C1 segment of cervical spinal cord (tissue), 14 donors: Measurements from ENCODE around the gene RNF10.
"Not testable (repeated sequence)": the region's sequence is repeated elsewhere in the genome, so short reads cannot be mapped to it uniquely, and the experiment has no call there.

ENCODE experiments used
- DNase-seq, 14 donors: peaks; one replicate each; lab custom pipeline; 2025; lab: John Stamatoyannopoulos, UW

RNF10 gene

GRCh38 chr12:120534203-120534702, at the start of gene RNF10:
Gene RNF10 (plus strand): TSS chr12:120534356. CDS start chr12:120534812, 456 bp downstream.
- DNase-seq, result peak; percentile 7 to 82 (median 70)

DNA sequence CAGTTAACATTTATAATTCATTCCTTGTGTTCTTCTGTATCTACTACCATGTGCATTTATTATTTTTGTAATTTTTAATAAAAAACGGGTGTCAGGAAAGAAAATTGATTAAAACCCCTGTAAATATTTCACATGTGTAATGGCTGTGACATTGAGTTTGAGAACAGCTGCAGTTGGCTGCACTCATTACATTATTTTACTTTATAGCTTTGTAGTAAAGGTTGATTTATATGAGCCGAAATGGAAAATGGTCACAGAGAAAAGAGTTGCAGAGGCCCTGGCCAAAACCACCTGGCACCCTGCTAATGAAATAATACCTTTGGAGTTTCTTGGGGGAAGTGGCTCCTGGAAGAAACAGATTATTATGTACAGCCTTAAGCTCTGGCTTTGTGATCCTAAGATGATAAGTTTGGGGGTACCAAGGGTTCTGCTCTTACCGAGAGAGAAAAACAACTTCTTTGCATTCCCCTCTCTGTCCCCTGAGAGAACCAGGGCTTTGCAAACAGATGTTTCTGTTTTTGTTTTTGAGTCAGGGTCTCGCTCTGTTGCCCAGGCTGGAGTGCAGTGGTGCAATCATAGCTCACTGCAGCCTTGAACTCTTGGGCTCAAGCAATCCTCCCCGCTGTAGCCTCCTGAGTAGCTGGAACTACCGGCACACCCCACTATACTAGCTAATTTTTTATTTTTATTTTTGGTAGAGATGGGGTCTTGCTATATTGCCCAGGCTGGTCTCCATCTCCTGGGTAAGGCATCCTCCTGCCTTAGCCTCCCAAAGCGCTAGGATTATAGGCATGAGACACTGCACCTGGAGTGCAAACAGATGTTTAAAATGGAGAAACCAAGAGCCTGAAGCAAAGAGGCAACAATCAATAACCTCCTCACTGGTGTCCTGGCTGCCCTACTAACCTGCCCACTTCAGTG, 47.9 kb upstream of the RNF10 start:
- DNase-seq, result no peak

DNA sequence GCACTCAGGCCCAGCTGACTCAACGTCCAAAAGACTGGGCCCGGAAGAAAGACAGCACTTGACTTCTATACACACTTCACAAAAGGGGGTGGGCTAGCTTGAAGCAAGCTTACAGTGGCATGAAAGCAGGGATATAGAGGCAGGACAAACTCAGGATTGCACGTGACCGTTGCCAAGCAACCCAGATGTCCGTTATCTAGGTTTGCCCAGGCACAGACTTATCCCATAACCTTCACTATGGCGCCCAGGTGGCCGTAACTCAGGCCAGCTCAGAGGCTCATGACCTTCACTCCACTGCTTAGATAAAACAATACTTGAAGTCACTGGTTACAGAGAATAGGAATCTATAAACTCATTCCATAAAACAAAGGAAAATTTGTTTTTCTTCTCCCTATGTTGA, 46.6 kb upstream of the RNF10 start:
- DNase-seq, result not testable (repeated sequence)

DNA sequence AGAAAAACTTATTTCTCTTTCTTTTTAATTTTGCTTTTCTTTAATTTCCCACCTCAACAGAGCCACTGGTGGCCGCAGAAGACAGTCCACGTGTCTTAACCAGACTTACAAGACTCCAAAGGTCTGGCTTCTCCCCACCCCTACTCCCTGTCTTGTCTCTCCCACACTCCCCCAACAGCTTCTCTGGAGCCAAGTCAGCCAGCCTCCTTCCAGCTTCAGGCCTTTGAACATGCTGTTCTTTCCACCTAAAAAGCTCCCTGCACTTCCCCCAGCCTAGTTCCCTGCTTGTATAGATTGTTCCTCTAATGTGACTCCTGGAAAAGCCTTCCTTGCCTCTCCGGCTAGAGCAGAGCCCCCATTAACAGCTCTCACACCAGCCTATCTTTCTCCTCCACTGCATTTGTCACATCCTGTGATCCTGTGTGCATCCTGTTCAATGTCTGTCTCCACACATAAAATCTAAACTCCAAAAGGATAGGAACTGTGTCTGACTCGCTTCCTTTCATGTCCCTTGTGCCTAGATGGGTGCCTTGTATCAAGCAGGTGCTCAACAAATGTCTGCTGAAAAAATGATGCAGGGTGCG, 46.0 kb upstream of the RNF10 start:
- peak in 6 of 14 donors; percentile 5 to 32 (median 12) for DNase-seq

DNA sequence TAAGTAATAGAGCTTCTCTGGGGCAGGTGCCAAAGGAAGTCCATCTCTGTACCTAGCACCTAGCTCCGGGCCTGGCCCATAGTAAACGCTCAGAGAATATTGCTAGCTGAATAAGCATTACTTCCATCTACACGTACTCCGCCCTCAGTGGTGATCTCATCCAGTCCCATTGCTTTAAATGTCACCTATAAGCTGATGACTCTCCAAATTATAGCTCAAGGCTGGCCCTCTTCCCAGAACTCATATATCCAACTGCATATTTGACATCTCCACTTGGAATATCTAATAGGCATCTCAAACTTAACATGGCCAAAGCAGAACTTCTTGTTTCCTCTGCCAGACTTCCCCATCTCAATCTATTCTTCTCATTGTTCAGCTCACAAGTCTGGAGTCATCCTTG, 45.1 kb upstream of the RNF10 start:
- no peak for DNase-seq

- DNase-seq, result no peak
Observed at GRCh38 chr12:120490325-120490724, 43.8 kb upstream of the RNF10 start.

DNA sequence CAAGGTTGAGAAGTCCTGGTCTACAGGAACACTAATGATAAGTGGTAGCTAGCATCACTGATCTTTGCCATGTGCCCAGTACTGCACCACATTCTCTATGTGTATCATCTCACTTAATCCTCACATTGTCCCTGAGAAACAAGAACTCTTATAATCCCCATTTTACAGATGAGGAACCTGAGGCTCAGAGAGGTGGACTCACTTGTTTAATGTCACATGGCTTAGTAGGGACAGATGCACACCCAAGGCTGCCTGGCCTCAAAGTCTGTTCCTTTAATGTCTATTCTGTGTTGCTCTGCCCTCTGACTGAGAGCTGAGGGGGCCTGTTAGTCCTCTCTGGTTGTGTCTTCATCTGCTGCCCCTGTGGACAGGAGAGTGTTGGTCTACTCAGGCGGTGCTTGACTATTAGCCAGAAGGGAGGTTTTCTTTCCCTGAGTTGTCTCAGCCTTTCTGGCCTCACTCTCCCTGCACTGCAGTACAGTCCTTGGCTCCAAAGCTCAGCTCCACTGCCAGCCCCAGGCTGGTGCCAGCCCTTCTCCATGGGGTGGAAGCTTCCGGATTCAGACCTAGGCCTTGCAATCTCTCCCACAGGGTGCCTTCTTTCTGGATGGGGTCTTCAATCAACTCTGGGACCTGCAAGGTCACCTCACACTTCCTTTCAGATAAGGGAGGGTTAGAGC, 43.2 kb upstream of the RNF10 start:
- DNase-seq, result peak in 7 of 14 donors; percentile 7 to 49 (median 22)

DNA sequence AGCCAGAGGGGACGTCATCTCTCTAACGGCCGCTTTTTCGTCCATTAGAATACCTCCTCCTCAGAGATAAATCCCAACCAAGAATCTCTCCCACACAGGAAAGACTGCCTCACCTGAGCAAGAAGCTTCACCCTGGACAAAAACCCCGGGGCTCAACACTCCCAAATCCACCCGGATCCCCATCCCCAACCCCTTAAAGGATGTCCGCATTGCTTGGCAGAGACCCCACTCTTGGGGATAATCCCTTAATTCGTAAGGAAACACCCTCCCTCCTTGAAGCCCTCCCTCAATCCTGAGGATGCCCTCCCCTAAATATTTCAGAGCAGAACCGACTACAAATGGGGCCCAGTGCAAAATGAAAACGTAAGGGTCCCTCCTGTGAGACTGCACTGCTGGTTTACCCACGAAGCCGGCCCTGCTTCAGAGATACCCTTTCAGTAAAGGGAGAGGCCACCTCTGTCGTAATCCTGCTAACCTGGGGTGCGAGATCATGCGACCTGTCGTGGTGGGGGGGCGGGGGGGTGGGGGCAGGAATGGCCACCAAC, 38.9 kb upstream of the RNF10 start:
- DNase-seq, result peak in 1 of 14 donors; percentile 44

GRCh38 chr12:120495731-120496412, 38.3 kb upstream of the RNF10 start, which contains the start of gene DYNLL1:
Gene DYNLL1 (plus strand): TSS chr12:120496113. CDS start chr12:120496422, 309 bp downstream.
- DNase-seq, result peak; percentile 63 to 93 (median 90)

DNA sequence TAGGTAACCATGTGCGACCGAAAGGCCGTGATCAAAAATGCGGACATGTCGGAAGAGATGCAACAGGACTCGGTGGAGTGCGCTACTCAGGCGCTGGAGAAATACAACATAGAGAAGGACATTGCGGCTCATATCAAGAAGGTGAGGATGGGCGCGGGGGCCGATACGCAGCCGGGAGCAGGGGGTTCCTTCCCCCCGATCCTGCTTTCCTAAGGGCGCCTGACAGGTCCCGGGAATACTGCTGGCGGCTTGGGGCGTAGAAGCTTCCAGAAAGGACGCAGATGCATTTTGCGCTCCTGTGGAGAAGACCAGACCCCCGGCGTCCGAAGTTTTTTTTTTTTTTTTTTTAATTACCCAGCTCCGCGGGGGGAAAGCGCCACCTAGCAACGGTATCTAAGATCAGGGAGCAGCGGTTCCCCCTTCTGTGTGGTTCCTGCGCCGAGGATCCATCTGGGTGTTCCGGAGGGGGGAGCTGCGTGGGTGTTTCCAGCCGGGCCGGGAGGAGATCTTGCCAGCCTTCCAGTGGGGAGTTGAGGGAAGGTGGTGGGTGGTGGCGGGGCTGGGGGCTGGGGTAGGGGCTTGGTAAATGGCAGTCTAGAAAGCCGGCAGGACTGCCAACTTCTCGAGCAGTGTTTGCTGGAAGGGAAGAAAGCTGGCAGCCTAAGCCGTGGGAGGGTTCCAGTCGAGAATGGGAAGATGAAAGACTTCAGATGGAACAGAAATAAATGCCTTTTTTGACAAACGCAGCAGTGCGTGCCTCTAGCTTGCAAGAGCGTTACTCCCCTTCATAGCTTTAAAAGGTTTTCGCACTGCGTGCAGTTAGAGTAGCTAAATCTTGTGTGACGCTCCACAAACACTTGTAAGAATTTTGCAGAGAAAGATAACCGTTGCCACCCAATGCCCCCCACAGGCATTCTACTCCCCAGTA, 37.5 kb upstream of the RNF10 start:
- peak in 13 of 14 donors; percentile 3 to 86 (median 64) for DNase-seq

DNA sequence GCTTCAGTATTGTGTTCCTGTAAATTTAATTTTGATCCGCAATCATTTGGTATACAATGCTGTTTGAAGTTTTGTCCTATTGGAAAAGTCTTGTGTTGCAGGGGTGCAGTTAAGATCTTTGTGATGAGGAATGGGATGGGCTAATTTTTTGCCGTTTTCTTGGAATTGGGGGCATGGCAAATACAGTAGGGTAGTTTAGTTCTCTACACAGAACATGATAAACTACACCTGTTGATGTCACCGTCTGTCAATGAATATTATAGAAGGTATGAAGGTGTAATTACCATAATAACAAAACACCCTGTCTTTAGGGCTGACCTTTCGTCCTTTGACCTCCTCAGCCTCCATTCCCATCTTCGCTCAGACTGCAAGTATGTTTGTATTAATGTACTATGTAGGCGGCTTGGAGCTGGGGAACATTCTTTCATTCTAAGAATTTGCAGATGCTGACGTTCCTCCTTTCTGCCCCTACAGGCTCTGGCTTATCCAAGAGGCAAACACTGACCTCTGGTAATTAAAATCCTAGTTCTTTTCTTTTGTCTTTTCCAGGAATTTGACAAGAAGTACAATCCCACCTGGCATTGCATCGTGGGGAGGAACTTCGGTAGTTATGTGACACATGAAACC, 36.5 kb upstream of the RNF10 start:
- no peak for DNase-seq

DNA sequence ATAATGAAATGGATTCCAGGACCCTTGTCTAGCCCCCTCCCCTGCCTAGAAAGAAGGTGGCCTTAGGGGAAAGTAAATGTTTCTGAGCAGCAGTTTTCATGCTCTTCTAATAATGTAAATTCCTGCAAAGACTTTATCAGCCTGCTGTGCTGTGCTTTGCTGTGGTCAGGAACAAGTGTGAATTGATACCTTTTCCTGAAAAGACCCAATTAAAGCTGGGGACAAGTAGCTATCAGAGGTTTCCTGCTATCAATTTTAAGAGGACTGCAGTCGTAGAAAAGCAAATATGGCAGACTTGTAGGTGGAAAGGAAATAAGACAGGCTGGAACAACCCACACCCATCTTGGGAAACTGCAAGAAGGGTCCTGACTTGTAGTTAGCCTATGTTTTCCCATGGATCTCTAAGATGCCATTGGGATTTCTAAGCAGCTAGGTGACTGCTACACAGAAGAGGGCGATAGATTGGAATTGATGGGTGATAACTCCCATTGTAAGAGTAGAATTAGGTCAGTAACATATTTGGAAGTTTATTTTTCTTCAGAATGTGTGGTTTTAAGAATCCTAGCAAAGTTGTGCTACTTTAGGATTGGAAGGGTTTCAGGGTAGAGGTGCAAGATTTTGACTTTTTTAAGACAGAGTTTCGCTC, 35.2 kb upstream of the RNF10 start:
- no peak for DNase-seq

DNA sequence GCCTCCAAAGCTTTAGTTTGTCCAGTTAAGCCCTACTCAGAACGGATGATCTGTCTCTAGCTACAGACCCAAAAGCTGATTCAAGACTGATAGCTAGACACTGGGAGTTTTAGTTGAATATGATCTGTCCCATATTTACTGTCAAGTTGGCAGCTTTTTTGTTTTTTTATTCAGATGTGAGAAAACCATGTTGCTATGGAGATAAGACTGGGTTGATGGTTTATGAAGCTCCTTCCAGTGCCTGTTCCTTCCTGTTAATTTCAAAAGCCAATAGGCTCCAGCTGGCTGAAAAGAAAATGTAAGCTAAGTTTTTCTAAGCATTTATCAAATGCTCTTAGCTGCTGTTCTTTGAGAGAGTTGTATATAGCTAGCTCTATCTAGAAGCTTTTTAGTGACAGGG, 33.6 kb upstream of the RNF10 start:
- no peak for DNase-seq

GRCh38 chr12:120504587-120504986, 29.6 kb upstream of the RNF10 start:
- DNase-seq, result no peak

DNA sequence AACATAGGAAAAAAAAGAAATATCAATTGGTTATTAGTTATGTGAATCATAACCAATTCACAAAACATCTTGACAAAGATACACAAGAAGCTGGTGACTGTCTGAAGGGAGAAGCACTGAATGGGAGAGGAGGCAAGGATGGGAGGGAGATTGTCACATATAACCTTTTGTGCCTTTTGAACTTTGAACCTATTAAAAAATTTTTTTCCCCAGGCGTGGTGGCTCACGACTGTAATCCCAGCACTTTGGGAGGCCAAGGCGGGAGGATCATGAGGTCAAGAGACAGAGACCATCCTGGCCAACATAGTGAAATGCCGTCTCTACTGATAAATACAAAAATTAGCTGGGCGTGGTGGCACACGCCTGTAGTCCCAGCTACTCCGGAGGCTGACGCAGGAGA, 25.6 kb upstream of the RNF10 start:
- no peak for DNase-seq

GRCh38 chr12:120514002-120514401, 20.2 kb upstream of the RNF10 start:
- peak in 11 of 14 donors; percentile 9 to 62 (median 38) for DNase-seq

DNA sequence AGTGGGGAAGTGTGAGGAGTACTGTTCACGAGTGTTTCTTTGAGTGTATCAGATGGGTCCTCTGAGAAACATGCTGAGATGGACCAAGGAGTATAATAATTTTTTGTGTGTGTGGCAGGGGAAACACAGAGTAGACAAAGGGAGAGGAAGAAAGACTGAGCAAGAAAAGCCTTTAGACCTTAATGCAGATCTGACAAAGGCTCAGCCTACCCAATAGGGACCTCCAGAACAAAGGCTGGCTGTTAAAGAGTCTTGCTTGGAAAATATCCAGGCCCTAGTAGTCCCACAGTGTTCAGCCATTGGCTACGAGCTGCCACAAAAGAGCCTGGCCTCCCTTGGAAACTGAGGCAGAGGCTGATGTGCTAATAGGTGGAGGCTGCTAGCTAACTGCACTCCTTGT, 18.7 kb upstream of the RNF10 start:
- DNase-seq, result peak in 7 of 14 donors; percentile 7 to 29 (median 16)

DNA sequence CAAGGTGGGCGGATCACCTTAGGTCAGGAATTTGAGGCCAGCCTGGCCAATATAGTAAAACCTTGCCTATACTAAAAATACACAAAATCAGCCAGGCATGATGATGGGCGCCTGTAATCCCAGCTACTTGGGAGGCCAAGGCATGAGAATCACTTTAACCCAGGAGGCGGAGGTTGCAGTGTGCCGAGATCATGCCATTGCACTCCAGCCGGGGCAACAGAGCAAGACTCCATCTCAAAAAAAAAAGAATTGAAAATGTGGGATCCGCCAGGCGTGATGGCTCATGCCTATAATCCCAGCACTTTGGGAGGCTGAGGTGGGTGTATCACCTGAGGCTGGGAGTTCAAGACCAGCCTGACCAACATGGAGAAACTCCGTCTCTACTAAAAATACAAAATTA, 14.8 kb upstream of the RNF10 start:
- DNase-seq, result not testable (repeated sequence)

- DNase-seq, result no peak
Observed at GRCh38 chr12:120522568-120522967, 11.6 kb upstream of the RNF10 start.
